AG08395 (cell line): Measurements from ENCODE around the gene CORO1C.
"Not testable (repeated sequence)": the region's sequence is repeated elsewhere in the genome, so short reads cannot be mapped to it uniquely, and the experiment has no call there.

Experiments used
- DNase-seq: peaks from one replicate; pipeline ENCODE4 v3.0.0; 2012; ENCODE audit warnings: mixed read lengths, low spot score

CORO1C gene

GRCh38 chr12:108731105-108731865 lies at the start of gene CORO1C:
Gene CORO1C (minus strand): TSS chr12:108731518. CDS start chr12:108701318, 30,200 bp downstream.
- peak; percentile 96 for DNase-seq

GRCh38 chr12:108779998-108780688 lies 48.8 kb upstream of the CORO1C start:
- DNase-seq: peak; percentile 20

- DNase-seq: no peak
These were observed 46.7 kb upstream of the CORO1C start for GRCh38 chr12:108778053-108778452.

- no peak for DNase-seq
These were observed 45.8 kb upstream of the CORO1C start for GRCh38 chr12:108777156-108777555.

- peak; percentile 91 for DNase-seq
These were observed 42.8 kb upstream of the CORO1C start for GRCh38 chr12:108773798-108774788.

GRCh38 chr12:108772891-108773797 lies 41.8 kb upstream of the CORO1C start:
- no peak for DNase-seq

- DNase-seq: no peak
These were observed 40.9 kb upstream of the CORO1C start for GRCh38 chr12:108772247-108772646.

GRCh38 chr12:108771835-108772234 lies 40.5 kb upstream of the CORO1C start:
- DNase-seq: not testable (repeated sequence)

GRCh38 chr12:108770963-108771362 lies 39.6 kb upstream of the CORO1C start:
- no peak for DNase-seq

GRCh38 chr12:108770269-108770829 lies 39.0 kb upstream of the CORO1C start:
- DNase-seq: no peak

GRCh38 chr12:108768591-108769500 lies 37.5 kb upstream of the CORO1C start:
- DNase-seq: peak; percentile 17

- no peak for DNase-seq
These were observed 35.0 kb upstream of the CORO1C start for GRCh38 chr12:108766294-108766693.

- DNase-seq: no peak
These were observed 34.0 kb upstream of the CORO1C start for GRCh38 chr12:108765289-108765764.

GRCh38 chr12:108764540-108765288 lies 33.4 kb upstream of the CORO1C start:
- DNase-seq: no peak

GRCh38 chr12:108761226-108761625 lies 29.9 kb upstream of the CORO1C start:
- DNase-seq: no peak

GRCh38 chr12:108759924-108760323 lies 28.6 kb upstream of the CORO1C start:
- no peak for DNase-seq

GRCh38 chr12:108757856-108758255 lies 26.5 kb upstream of the CORO1C start:
- no peak for DNase-seq

- no peak for DNase-seq
These were observed 25.1 kb upstream of the CORO1C start for GRCh38 chr12:108756421-108756820.

GRCh38 chr12:108755481-108755880 lies 24.2 kb upstream of the CORO1C start:
- DNase-seq: no peak
